ENCODE data around the gene ASB14.

The ASB14 gene

DNA sequence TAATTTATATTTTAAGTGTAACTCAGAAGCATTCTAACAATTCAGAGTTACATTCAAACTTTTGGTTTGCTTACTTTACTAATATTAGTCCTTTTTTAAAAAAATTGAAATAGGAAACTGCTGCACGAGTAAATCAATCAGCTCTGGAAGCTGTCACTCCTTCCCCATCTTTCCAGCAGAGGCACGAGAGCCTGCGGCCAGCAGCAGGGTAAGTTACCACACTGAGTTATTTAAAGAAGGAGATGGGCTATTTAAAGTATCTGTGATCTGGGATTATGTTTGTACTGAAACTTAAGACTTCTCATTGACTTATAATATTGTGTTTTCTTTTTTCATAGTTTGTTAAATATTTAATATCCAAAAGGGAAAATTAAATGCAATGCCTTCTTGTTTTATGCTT, 35.6 kb downstream of the ASB14 start:
- DNase-seq (ENCODE audit: insufficient read length, low spot score) (no peak), FAIRE-seq (no peak)
- TF ChIP-seq, protein P1, sequence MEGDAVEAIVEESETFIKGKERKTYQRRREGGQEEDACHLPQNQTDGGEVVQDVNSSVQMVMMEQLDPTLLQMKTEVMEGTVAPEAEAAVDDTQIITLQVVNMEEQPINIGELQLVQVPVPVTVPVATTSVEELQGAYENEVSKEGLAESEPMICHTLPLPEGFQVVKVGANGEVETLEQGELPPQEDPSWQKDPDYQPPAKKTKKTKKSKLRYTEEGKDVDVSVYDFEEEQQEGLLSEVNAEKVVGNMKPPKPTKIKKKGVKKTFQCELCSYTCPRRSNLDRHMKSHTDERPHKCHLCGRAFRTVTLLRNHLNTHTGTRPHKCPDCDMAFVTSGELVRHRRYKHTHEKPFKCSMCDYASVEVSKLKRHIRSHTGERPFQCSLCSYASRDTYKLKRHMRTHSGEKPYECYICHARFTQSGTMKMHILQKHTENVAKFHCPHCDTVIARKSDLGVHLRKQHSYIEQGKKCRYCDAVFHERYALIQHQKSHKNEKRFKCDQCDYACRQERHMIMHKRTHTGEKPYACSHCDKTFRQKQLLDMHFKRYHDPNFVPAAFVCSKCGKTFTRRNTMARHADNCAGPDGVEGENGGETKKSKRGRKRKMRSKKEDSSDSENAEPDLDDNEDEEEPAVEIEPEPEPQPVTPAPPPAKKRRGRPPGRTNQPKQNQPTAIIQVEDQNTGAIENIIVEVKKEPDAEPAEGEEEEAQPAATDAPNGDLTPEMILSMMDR (IDR thresholded peaks at IDR 0.05; ENCODE audit: insufficient read depth, missing control alignments) = no peak

DNA sequence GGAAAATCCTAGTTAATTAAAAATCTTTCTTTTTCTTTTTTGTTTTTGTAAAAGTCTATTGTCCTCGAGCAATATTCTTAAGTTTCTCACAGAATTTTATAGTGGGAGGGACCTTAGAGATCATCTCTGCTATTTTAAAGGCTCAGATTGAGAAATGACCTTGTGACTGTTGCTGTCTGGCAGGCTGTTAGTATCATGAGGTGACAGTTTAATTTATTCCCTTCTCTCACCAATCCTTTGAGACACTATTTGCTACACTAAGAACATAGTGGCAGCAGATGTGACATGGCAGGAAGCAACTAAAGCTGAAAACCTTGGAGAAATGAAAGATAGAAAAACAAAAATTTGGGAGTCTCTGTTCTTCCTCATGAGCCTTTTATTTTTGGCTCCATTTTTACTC, 40.1 kb downstream of the ASB14 start:
- TF ChIP-seq, protein P1 (IDR thresholded peaks at IDR 0.05; ENCODE audit: insufficient read depth, missing control alignments) = no peak
- FAIRE-seq = no peak
- no peak for DNase-seq (ENCODE audit: insufficient read length, low spot score)

DNA sequence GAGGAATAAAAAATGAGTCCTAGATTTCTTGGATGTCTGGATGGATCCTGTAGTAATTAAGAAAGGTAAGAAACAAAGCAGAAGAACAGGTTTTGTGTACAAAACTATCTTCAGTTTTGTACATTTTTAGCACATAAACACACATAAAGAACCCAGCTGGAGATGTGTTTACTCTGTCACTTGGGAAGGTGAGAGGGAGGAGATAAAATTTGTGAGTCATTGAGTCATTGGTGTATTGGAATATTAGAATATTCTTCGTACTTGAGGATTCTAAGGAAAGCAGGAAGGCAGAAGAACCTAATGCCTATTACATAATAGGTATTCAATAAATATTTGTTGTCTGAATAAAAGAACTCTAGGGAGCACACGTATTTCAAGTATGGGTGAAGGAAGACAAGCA, 47.5 kb downstream of the ASB14 start:
- DNase-seq (ENCODE audit: insufficient read length, low spot score) = no peak
- FAIRE-seq = no peak
- TF ChIP-seq, protein P1 (IDR thresholded peaks at IDR 0.05; ENCODE audit: insufficient read depth, missing control alignments) = no peak

DNA sequence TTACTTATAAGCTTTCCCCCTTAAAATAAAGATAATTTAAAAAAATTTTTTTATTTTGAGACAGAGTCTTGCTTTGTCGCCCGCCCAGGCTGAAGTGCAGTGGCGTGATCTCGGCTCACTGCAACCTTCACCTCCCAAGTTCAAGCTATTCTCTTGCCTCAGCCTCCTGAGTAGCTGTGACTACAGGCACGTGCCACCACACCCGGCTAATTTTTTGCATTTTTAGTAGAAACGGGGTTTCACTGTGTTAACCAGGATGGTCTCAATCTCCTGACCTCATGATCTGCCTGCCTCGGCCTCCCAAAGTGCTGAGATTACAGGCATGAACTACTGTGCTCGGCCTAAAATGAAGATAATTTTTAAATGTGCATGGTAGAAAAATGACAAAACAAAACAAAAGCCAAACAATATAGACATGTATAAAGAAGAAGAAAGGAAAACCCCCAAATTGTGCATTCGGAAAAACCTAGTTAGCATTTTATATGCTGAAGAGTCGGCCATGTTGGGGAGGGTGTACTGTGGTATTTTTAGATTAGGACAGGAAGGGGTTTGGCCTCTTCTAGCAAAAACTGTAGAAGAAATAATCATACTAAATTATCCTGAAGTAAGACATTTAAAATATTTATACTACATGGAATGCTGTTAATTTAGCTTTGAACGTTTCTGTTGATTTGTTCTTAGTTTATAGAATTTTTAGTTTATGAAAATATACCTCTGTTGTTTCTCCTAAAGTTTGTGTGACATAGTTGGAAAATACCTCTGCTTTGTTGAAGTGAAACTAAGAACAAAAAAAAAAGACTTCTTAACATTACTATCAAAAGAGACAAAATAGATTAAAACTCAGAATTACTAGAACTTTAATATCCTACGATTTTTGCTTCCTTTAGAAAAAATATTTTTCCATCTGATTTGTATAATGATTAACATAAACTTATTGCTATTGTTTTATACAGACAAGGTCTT, 57.6 kb downstream of the ASB14 start:
- TF ChIP-seq, protein P1 (IDR thresholded peaks at IDR 0.05; ENCODE audit: insufficient read depth, missing control alignments) = no peak
- FAIRE-seq (no peak), DNase-seq (ENCODE audit: insufficient read length, low spot score) (no peak)

DNA sequence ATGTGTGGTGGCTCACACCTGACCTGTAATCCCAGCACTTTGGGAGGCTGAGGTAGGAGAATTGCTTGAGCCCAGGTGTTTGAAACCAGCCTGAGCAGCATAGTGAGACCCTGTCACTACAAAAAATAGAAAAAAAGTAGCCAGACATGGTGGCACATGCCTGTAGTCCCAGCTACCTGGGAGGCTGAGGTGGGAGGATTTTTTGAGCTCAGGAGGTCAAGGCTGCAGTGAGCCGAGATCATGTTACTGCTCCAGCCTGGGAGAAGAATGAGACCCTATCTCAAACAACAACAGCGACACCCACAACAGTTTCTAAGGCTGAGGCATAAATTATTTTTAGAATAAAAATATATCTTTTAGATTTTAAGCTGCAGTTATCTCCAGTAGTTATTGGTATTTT, 58.7 kb downstream of the ASB14 start:
- TF ChIP-seq, protein P1 (IDR thresholded peaks at IDR 0.05; ENCODE audit: insufficient read depth, missing control alignments) = no peak
- FAIRE-seq (no peak), DNase-seq (ENCODE audit: insufficient read length, low spot score) (no peak)

DNA sequence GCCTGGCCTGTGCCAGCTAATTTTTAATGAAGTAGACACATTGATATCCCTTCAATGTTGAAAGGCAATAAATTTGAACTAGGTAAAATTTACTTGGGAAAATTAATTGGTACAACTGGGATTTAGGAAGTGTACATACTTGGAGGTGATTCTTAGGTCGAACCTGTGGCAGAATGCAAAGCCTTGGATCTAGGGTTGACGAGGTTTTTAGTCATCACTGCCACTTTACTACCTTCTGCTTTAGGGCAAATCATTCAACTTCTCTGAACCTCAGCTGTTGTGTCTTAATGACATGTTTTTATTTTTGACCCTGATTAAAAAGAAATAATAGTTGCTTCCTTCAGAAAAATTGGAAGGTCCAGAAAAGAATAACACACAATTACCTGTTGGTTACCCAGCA, 62.5 kb downstream of the ASB14 start:
- DNase-seq (ENCODE audit: insufficient read length, low spot score) (no peak), FAIRE-seq (no peak)
- TF ChIP-seq, protein P1 (IDR thresholded peaks at IDR 0.05; ENCODE audit: insufficient read depth, missing control alignments) = no peak

Data from D721Med (cell line).